Upper lobe of left lung (tissue), 4 donors: ENCODE results near the gene TET3.

ENCODE experiments used
- POLR2A ChIP-seq, 4 donors: fragments of 450-650 bp; IDR thresholded peaks; one replicate each; pipeline ENCODE4 v1.5.1; 2016 to 2017; ENCODE audit warnings: antibody characterized with exemption in 4 of 4, mild to moderate bottlenecking in 2 of 4
- TF ChIP-seq, protein P1 (sequence below), 6 experiments: fragments of 450-650 bp in 4 of 6; fragments of 200-600 bp in 2 of 6; sonication (generic) in 2 of 6; IDR thresholded peaks; one replicate each; pipeline ENCODE4 v1.5.1; 2016 to 2019; ENCODE audit warnings: antibody characterized with exemption in 6 of 6

DNA sequence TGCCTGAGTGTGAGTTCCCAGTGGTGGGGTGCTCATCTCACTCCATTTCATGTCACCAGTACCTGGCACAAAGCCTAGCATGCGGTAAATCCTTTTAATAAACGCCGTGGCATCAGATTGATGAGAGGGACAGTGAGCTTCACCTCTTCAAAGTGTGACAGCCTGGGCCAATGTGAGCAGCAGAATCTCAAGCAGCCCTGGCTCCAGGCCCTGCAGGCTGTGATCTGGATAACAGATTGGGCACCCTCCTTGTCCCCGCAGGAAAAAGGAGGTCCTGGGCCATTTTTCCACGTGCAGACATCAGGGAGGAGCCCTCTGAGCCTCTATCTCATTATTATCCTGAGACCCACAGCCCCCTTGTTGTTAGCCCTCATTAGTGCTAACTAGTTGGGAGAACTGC lies 34.8 kb downstream of the TET3 start:
- TF ChIP-seq POLR2A (IDR thresholded peaks at IDR 0.05): no peak
- TF ChIP-seq, protein P1, sequence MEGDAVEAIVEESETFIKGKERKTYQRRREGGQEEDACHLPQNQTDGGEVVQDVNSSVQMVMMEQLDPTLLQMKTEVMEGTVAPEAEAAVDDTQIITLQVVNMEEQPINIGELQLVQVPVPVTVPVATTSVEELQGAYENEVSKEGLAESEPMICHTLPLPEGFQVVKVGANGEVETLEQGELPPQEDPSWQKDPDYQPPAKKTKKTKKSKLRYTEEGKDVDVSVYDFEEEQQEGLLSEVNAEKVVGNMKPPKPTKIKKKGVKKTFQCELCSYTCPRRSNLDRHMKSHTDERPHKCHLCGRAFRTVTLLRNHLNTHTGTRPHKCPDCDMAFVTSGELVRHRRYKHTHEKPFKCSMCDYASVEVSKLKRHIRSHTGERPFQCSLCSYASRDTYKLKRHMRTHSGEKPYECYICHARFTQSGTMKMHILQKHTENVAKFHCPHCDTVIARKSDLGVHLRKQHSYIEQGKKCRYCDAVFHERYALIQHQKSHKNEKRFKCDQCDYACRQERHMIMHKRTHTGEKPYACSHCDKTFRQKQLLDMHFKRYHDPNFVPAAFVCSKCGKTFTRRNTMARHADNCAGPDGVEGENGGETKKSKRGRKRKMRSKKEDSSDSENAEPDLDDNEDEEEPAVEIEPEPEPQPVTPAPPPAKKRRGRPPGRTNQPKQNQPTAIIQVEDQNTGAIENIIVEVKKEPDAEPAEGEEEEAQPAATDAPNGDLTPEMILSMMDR (IDR thresholded peaks at IDR 0.05): no peak
